NCI-H82 (cell line): ENCODE data around the gene HIGD2B.
A peak's percentile ranks its signal among the peaks of the same experiment; 100 is the strongest.
"Not testable (repeated sequence)": the region's sequence is repeated elsewhere in the genome, so short reads cannot be mapped to it uniquely, and the experiment has no call there.

ENCODE experiments used
- DNase-seq: peaks from one replicate; lab custom pipeline; 2025; lab: John Stamatoyannopoulos, UW

HIGD2B gene

GRCh38 chr15:72685925-72686794, at the start of gene HIGD2B, which contains the start of gene BBS4:
Gene HIGD2B, minus strand, starts transcription at chr15:72686182. Its CDS starts 9,808 bp downstream, at chr15:72676374.
Gene BBS4, plus strand, starts transcription at chr15:72686207. Its CDS starts 21 bp downstream, at chr15:72686228.
- no peak for DNase-seq

- no peak for DNase-seq
These were observed 49.1 kb upstream of the HIGD2B start for GRCh38 chr15:72735111-72735510.

- no peak for DNase-seq
These were observed 48.2 kb upstream of the HIGD2B start for GRCh38 chr15:72733941-72734738.

- DNase-seq, result no peak
These were observed 46.5 kb upstream of the HIGD2B start for GRCh38 chr15:72732516-72732915.

GRCh38 chr15:72732086-72732485, 46.1 kb upstream of the HIGD2B start:
- DNase-seq, result no peak

- no peak for DNase-seq
These were observed 42.8 kb upstream of the HIGD2B start for GRCh38 chr15:72728821-72729220.

- not testable (repeated sequence) for DNase-seq
These were observed 42.3 kb upstream of the HIGD2B start for GRCh38 chr15:72728249-72728648.

GRCh38 chr15:72727154-72727553, 41.2 kb upstream of the HIGD2B start:
- DNase-seq, result no peak

GRCh38 chr15:72725851-72726250, 39.9 kb upstream of the HIGD2B start:
- DNase-seq, result not testable (repeated sequence)

GRCh38 chr15:72725446-72725845, 39.5 kb upstream of the HIGD2B start:
- no peak for DNase-seq

GRCh38 chr15:72724028-72724427, 38.0 kb upstream of the HIGD2B start:
- DNase-seq, result no peak

- DNase-seq, result peak; percentile 83
These were observed 36.2 kb upstream of the HIGD2B start for GRCh38 chr15:72722071-72722696.

GRCh38 chr15:72708551-72709303, 22.7 kb upstream of the HIGD2B start:
- not testable (repeated sequence) for DNase-seq

GRCh38 chr15:72706266-72706665, 20.3 kb upstream of the HIGD2B start:
- no peak for DNase-seq

- no peak for DNase-seq
These were observed 14.1 kb upstream of the HIGD2B start for GRCh38 chr15:72700076-72700475.

- DNase-seq, result no peak
These were observed 13.0 kb upstream of the HIGD2B start for GRCh38 chr15:72698938-72699337.

- DNase-seq, result no peak
These were observed 5.0 kb upstream of the HIGD2B start for GRCh38 chr15:72690938-72691337.

- no peak for DNase-seq
These were observed 2.7 kb upstream of the HIGD2B start for GRCh38 chr15:72688697-72689096.

- no peak for DNase-seq
These were observed 569 bp downstream of the HIGD2B start for GRCh38 chr15:72685301-72685924.

- DNase-seq, result no peak
These were observed 3.2 kb downstream of the HIGD2B start for GRCh38 chr15:72682772-72683171.

GRCh38 chr15:72680931-72681330, 5.1 kb downstream of the HIGD2B start:
- no peak for DNase-seq
